C4-2B (cell line): ENCODE data around the gene RPH3AL.

Experiments used
- H3K27ac ChIP-seq: fragments of 450-650 bp; 2 replicates; pipeline ENCODE4 v1.5.1; 2017
- ZFX ChIP-seq: fragments of 450-650 bp; IDR thresholded peaks from 2 replicates; pipeline ENCODE4 v1.6.1; 2017
- TF ChIP-seq, protein P1 (sequence below): fragments of 450-650 bp; conservative IDR thresholded peaks from 2 replicates; pipeline ENCODE4 v1.5.1; 2017; ENCODE audit warnings: mild to moderate bottlenecking

RPH3AL gene

GRCh38 chr17:283911-284675 lies 68.5 kb downstream of the RPH3AL start:
- H3K27ac ChIP-seq: no peak overlapping the region
- TF ChIP-seq, protein P1, sequence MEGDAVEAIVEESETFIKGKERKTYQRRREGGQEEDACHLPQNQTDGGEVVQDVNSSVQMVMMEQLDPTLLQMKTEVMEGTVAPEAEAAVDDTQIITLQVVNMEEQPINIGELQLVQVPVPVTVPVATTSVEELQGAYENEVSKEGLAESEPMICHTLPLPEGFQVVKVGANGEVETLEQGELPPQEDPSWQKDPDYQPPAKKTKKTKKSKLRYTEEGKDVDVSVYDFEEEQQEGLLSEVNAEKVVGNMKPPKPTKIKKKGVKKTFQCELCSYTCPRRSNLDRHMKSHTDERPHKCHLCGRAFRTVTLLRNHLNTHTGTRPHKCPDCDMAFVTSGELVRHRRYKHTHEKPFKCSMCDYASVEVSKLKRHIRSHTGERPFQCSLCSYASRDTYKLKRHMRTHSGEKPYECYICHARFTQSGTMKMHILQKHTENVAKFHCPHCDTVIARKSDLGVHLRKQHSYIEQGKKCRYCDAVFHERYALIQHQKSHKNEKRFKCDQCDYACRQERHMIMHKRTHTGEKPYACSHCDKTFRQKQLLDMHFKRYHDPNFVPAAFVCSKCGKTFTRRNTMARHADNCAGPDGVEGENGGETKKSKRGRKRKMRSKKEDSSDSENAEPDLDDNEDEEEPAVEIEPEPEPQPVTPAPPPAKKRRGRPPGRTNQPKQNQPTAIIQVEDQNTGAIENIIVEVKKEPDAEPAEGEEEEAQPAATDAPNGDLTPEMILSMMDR: no peak
- TF ChIP-seq ZFX: no peak

- H3K27ac ChIP-seq: no peak overlapping the region
- TF ChIP-seq ZFX: no peak
- TF ChIP-seq, protein P1: no peak
Measured at GRCh38 chr17:282912-283882, 69.4 kb downstream of the RPH3AL start.

DNA sequence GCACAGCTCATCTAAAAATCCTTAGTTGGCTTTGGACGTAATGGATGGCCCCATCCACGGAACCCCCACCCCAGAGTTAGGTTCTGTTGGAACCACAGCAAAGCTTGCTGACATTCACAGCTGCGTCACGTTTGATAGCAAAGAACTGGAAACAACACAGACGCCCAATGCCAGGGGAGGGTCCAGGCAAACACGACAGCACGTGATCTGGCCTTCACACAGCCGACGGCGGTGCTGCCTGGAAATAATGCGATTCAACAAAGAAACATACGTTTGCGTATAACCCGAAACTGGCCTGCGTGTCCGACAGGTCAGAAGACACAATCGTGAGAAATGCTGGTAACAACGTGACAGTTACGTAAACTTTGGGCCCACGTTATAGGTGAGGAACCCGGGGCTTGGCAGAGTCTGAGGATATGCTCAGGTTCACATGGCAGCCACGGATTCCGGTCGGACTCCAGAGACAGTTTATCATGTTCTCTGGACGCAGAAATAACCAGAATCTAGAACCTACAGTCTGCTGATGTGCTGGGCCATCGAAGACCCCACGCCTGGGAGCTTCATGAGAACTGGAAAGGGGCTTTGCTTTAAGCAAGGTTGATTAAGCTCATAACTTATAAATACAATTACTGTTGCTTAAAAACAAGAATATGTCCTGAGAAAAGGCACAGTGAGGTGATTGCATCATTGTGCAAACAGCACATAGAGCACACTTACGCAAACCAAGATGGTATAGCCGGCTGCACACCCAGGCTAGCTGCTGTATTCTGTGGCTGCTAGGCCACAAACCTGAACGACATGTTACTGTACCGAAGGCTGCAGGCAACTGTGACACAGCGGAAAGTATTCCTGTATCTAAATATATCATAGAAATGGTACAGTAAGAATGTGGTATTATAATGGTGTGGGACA lies 70.4 kb downstream of the RPH3AL start:
- TF ChIP-seq, protein P1: no peak
- TF ChIP-seq ZFX: no peak
- no peak overlapping the region for H3K27ac ChIP-seq

DNA sequence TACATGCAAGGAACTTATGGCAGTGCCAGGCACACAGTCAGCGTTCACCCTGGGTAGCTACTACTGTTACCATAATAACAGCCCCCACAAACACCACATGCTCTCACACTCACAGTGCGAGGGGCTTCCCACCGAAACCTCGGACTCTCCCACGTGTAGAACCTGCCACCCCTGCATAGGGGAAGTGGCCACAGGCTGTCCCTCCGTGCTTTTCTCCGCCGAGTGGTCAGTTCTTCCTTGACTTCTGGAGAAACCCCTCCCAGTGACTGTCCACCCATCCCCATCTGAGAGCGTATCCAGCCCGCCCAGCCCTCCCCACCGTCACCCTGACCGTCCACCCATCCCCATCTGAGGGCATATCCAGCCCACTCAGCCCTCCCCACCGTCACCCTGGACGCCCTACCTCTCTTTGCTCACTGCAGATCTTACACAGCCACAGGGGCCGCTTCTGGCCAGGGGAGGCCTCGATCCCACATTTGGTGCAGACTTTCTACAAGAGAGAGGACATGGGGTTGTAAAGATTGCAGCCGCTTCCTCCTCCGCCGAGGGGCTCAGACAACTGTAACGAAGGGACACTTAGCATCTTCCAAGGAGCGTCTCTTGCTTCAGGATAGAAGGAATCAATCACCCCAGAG lies 71.1 kb downstream of the RPH3AL start:
- H3K27ac ChIP-seq: no peak overlapping the region
- TF ChIP-seq, protein P1: no peak
- no peak for TF ChIP-seq ZFX

- TF ChIP-seq ZFX: no peak
- TF ChIP-seq, protein P1: no peak
- H3K27ac ChIP-seq: no peak overlapping the region
Measured at GRCh38 chr17:280901-281300, 71.7 kb downstream of the RPH3AL start.

DNA sequence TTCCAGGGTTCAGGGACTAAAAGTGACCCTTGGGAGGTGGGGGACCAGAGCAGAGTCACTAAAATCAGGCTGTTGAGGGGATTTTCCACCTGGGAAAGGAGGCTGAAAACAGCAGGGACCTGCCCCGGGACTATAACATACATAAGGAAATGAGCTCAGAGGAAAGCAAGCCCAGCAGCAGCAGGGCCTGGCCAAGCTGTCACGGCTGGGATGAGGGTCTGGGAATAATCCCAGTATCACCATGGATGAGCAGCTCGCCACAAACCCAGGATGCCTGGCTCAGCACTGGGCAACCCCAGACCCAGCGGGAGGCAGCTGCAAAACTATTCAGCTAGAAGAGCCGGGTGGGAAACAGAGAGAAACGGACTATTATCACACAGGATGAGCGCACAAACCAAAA lies 72.4 kb downstream of the RPH3AL start:
- TF ChIP-seq, protein P1: no peak
- TF ChIP-seq ZFX: no peak
- H3K27ac ChIP-seq: no peak overlapping the region
